Activated B cell treated with CpG ODN at 0.5 μM for 24 hours (primary cell): ENCODE data around the gene MGMT. TPM values are rescaled to one million over a fixed set of nuclear protein-coding genes. Genes with fewer than 3 reads are reported as not detected.

Experiments used
- ATAC-seq: fragments of 200-7000 bp; cut with Tn5 transposase; one replicate; pipeline ENCODE4 v1.10.0; 2021; ENCODE audit warnings: low read depth, mild to moderate bottlenecking, moderate library complexity
- CTCF ChIA-PET: fragments of 350-600 bp; sonication (Branson Sonifier 250); formaldehyde crosslinking; loops from one replicate; lab custom pipeline; 2021; ENCODE audit warnings: antibody characterized with exemption; lab: Charles Lee
- POLR2A ChIA-PET: fragments of 350-600 bp; sonication (Branson Sonifier 250); formaldehyde crosslinking; loops from one replicate; lab custom pipeline; 2021; ENCODE audit warnings: antibody characterized with exemption; lab: Charles Lee
- DNase-seq: peaks from one replicate; pipeline ENCODE4 v3.0.0; 2022
- H3K27ac Mint-ChIP-seq: one replicate; pipeline ENCODE4 v1.8.0; 2020; ENCODE audit warnings: mixed read lengths
- H3K27me3 Mint-ChIP-seq: one replicate; pipeline ENCODE4 v1.8.0; 2021; ENCODE audit warnings: mixed read lengths
- H3K36me3 Mint-ChIP-seq: one replicate; pipeline ENCODE4 v1.8.0; 2021; ENCODE audit warnings: low read depth, mixed read lengths
- H3K4me1 Mint-ChIP-seq: one replicate; pipeline ENCODE4 v1.8.0; 2021; ENCODE audit warnings: mixed read lengths
- H3K4me3 Mint-ChIP-seq: one replicate; pipeline ENCODE4 v1.8.0; 2020; ENCODE audit warnings: mild to moderate bottlenecking, mixed read lengths
- H3K9me3 Mint-ChIP-seq: one replicate; pipeline ENCODE4 v1.8.0; 2020; ENCODE audit warnings: mixed read lengths
- intact Hi-C: fragments of 100-400 bp; cut with micrococcal nuclease; formaldehyde crosslinking; loops from one replicate; pipeline ENCODE4 v1.15.1; 2024
- total RNA-seq: library from RNA; stranded (reverse); gene quantifications from 2 replicates; pipeline ENCODE4 v1.2.3, GENCODE V29; 2022
- TF ChIP-seq, protein P1 (sequence below): fragments of 200-600 bp; IDR thresholded peaks from one replicate; pipeline ENCODE4 v1.8.0; 2022; ENCODE audit warnings: antibody characterized with exemption, mild to moderate bottlenecking

Gene MGMT
- total RNA-seq, 1 donor from 2014 or later, result 25.8 TPM

- no peak overlapping the region for H3K27ac Mint-ChIP-seq
- CTCF ChIA-PET, result no interaction called here
- POLR2A ChIA-PET, result no interaction called here
- H3K36me3 Mint-ChIP-seq, result peaks cover 35% of the 10 kb centered on the region
- TF ChIP-seq, protein P1, sequence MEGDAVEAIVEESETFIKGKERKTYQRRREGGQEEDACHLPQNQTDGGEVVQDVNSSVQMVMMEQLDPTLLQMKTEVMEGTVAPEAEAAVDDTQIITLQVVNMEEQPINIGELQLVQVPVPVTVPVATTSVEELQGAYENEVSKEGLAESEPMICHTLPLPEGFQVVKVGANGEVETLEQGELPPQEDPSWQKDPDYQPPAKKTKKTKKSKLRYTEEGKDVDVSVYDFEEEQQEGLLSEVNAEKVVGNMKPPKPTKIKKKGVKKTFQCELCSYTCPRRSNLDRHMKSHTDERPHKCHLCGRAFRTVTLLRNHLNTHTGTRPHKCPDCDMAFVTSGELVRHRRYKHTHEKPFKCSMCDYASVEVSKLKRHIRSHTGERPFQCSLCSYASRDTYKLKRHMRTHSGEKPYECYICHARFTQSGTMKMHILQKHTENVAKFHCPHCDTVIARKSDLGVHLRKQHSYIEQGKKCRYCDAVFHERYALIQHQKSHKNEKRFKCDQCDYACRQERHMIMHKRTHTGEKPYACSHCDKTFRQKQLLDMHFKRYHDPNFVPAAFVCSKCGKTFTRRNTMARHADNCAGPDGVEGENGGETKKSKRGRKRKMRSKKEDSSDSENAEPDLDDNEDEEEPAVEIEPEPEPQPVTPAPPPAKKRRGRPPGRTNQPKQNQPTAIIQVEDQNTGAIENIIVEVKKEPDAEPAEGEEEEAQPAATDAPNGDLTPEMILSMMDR, result no peak
- H3K4me1 Mint-ChIP-seq, result no peaks in the 10 kb centered on the region
- ATAC-seq (no peak), DNase-seq (no peak)
- H3K9me3 Mint-ChIP-seq, result no peaks in the 10 kb centered on the region
- intact Hi-C loops, result no loop called here
- no peaks in the 10 kb centered on the region for H3K27me3 Mint-ChIP-seq
- H3K4me3 Mint-ChIP-seq, result no peak overlapping the region
These were observed 301.7 kb downstream of the MGMT start for GRCh38 chr10:129768437-129769355.

DNA sequence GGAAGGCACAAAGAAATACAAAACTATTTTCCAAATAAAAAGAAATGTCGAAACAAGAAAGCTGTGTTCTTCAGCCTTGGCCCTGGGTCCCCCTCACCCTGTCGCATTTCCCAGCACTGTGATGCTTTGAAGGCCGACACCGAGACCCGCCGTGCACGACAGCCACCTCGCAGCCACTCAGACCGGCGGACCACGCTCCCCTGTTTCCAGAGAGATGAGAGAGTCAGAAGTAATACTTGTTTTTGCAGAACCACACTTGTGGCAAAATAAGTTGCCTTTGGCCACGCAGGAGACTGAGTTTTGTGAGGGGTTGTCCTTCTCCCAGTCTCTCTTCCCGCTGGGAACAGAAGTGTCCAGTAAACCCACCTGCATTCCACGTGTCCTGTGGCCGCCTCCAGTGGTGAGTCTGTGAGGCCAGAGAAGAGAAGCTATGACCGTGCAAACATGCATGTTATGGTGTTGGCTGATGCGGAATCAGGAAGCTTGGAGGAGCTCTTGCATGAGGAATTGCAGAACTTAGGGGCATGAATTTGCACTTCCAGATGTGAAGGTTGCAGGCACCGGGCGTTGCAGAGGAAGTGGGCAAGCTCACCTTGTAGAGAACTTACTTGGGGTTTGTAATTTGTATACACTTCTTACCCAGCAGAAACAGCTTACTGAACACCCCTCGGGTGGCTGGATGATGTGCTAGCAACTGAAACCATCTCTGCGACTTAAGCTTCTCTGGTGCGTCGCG lies 302.5 kb downstream of the MGMT start:
- CTCF ChIA-PET, result no interaction called here
- POLR2A ChIA-PET, result no interaction called here
- TF ChIP-seq, protein P1, result no peak
- H3K4me3 Mint-ChIP-seq, result no peak overlapping the region
- H3K27me3 Mint-ChIP-seq, result no peaks in the 10 kb centered on the region
- H3K9me3 Mint-ChIP-seq, result no peaks in the 10 kb centered on the region
- ATAC-seq, result no peak
- DNase-seq, result no peak
- intact Hi-C loops, result no loop called here
- H3K27ac Mint-ChIP-seq, result no peak overlapping the region
- peaks cover 32% of the 10 kb centered on the region for H3K36me3 Mint-ChIP-seq
- no peaks in the 10 kb centered on the region for H3K4me1 Mint-ChIP-seq

DNA sequence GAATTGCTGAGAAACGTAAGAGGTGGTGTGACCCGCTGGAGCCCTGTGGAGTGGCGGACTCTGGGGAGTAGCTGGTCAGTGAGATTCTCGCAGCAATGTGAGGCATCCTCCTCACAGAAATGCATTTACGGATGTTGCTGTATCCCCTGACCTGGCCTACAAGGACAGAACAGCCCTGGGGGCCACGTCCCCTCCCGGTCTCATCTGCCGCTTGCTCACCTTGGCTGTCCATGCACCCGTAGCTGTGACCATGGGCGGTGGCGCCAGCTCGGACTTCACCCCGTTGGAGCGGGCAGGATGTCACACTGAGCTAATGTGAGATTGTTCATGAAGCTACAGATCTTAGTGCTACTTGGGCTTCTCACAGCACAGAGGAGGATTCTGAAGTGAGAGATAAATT lies 303.2 kb downstream of the MGMT start:
- Mint-ChIP-seq H3K4me1 (no peaks in the 10 kb centered on the region), H3K36me3 (peaks cover 32% of the 10 kb centered on the region), H3K27ac (no peak overlapping the region), H3K4me3 (no peak overlapping the region), H3K9me3 (no peaks in the 10 kb centered on the region), H3K27me3 (no peaks in the 10 kb centered on the region)
- intact Hi-C loops, result no loop called here
- no peak for ATAC-seq
- DNase-seq, result no peak
- CTCF ChIA-PET, result no interaction called here
- POLR2A ChIA-PET, result no interaction called here
- TF ChIP-seq, protein P1, result no peak

GRCh38 chr10:129771024-129771423 lies 304.0 kb downstream of the MGMT start:
- ATAC-seq (no peak), DNase-seq (no peak)
- ChIA-PET POLR2A (no interaction called here), CTCF (no interaction called here)
- Mint-ChIP-seq H3K9me3 (no peaks in the 10 kb centered on the region), H3K27ac (no peak overlapping the region), H3K4me1 (no peaks in the 10 kb centered on the region), H3K27me3 (no peaks in the 10 kb centered on the region), H3K36me3 (peaks cover 32% of the 10 kb centered on the region), H3K4me3 (no peak overlapping the region)
- intact Hi-C loops, result no loop called here
- TF ChIP-seq, protein P1, result no peak

GRCh38 chr10:129771576-129771975 lies 304.5 kb downstream of the MGMT start:
- Mint-ChIP-seq H3K27ac (no peak overlapping the region), H3K4me3 (no peak overlapping the region), H3K4me1 (no peaks in the 10 kb centered on the region), H3K9me3 (no peaks in the 10 kb centered on the region), H3K36me3 (peaks cover 32% of the 10 kb centered on the region), H3K27me3 (no peaks in the 10 kb centered on the region)
- DNase-seq (no peak), ATAC-seq (no peak)
- ChIA-PET CTCF (no interaction called here), POLR2A (no interaction called here)
- TF ChIP-seq, protein P1, result no peak
- intact Hi-C loops, result no loop called here
